ENCODE results near the gene CPS1. TPM values are rescaled to one million over a fixed set of nuclear protein-coding genes. Genes with fewer than 3 reads are reported as not detected.

The CPS1 gene
- 6.0 to 8.6 TPM (median 8.4 TPM) in 5 replicates for total RNA-seq (2022; extraction: Qiagen RNA extraction; ENCODE audit: low read depth)

GRCh38 chr2:210556329-210556980, at the start of gene CPS1:
CPS1 (plus strand) TSS chr2:210556599; CDS start chr2:210556734, 135 bp downstream.

Other genes with a start within 250 kb of the CPS1 start
- gene MYL1, start 241.4 kb upstream of the CPS1 start, total RNA-seq (2022; extraction: Qiagen RNA extraction; ENCODE audit: low read depth) = not detected in 5 replicates
- 20.5 to 32.0 TPM (median 29.3 TPM) in 5 replicates for gene LANCL1, start 79.8 kb upstream of the CPS1 start, total RNA-seq (2022; extraction: Qiagen RNA extraction; ENCODE audit: low read depth)

Data from A549 treated with DMSO at 1 μM for 4 hours (cell line).